ENCODE measurements around the gene B4GALT1.

The B4GALT1 gene

GRCh38 chr9:33140401-33141360 is 26.5 kb downstream of the B4GALT1 start:
- DNase-seq (ENCODE audit: low read depth, low spot score): no peak

GRCh38 chr9:33139421-33140228 is 27.5 kb downstream of the B4GALT1 start:
- peak; percentile 100 for DNase-seq (ENCODE audit: low read depth, low spot score)

- no peak for DNase-seq (ENCODE audit: low read depth, low spot score)
These were observed 28.4 kb downstream of the B4GALT1 start for GRCh38 chr9:33138768-33139167.

- DNase-seq (ENCODE audit: low read depth, low spot score): no peak
These were observed 29.3 kb downstream of the B4GALT1 start for GRCh38 chr9:33137781-33138264.

GRCh38 chr9:33136721-33137670 is 30.1 kb downstream of the B4GALT1 start:
- no peak for DNase-seq (ENCODE audit: low read depth, low spot score)

- no peak for DNase-seq (ENCODE audit: low read depth, low spot score)
These were observed 31.6 kb downstream of the B4GALT1 start for GRCh38 chr9:33135470-33135958.

GRCh38 chr9:33135031-33135461 is 32.1 kb downstream of the B4GALT1 start:
- DNase-seq (ENCODE audit: low read depth, low spot score): no peak

- no peak for DNase-seq (ENCODE audit: low read depth, low spot score)
These were observed 34.0 kb downstream of the B4GALT1 start for GRCh38 chr9:33133186-33133585.

- DNase-seq (ENCODE audit: low read depth, low spot score): no peak
These were observed 35.1 kb downstream of the B4GALT1 start for GRCh38 chr9:33131790-33132772.

GRCh38 chr9:33130961-33131789 is 36.0 kb downstream of the B4GALT1 start:
- DNase-seq (ENCODE audit: low read depth, low spot score): no peak

- DNase-seq (ENCODE audit: low read depth, low spot score): no peak
These were observed 37.0 kb downstream of the B4GALT1 start for GRCh38 chr9:33129886-33130881.

- no peak for DNase-seq (ENCODE audit: low read depth, low spot score)
These were observed 37.8 kb downstream of the B4GALT1 start for GRCh38 chr9:33129251-33129885.

GRCh38 chr9:33128570-33128969 is 38.6 kb downstream of the B4GALT1 start:
- no peak for DNase-seq (ENCODE audit: low read depth, low spot score)

- DNase-seq (ENCODE audit: low read depth, low spot score): no peak
These were observed 39.3 kb downstream of the B4GALT1 start for GRCh38 chr9:33127881-33128280.

GRCh38 chr9:33125871-33126823 is 41.0 kb downstream of the B4GALT1 start:
- no peak for DNase-seq (ENCODE audit: low read depth, low spot score)

- DNase-seq (ENCODE audit: low read depth, low spot score): no peak
These were observed 41.7 kb downstream of the B4GALT1 start for GRCh38 chr9:33125461-33125860.

All from brain pericyte (primary cell).